Measurements from ENCODE around the gene NFIL3.

The NFIL3 gene

DNA sequence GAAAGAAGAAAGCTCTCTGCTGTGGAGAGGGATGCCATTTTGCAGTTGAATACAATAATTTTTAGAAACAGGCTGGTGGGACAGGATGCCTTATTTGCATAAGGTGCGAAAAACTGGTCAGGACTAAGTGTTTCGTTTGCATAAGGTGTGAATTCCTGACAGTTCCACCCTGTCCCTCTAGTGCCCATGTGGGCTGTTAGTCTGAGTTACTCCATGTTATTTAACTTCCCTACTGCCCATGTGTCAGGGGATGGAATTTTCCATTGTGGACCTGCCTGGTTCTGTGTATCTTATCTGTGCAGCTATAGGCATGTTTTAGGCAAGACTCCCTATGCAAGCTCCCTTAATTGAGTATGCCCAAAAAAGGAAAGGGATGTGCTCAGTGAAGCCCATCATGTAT, 35.3 kb upstream of the NFIL3 start:
- Histone ChIP-seq H3K27me3 (replicated peaks; ENCODE audit: insufficient read depth, low read length) (no peaks in the 10 kb centered on the region), H3F3A (ENCODE audit: insufficient read depth, low read length) (no peaks in the 10 kb centered on the region), H3K9me3 (replicated peaks; ENCODE audit: insufficient read depth, low read length) (no peaks in the 10 kb centered on the region), H3K9me2 (replicated peaks; ENCODE audit: insufficient read depth, low read length) (no peaks in the 10 kb centered on the region), H3K4me2 (ENCODE audit: low read depth, low read length) (no peak overlapping the region), H4K20me1 (ENCODE audit: insufficient read depth, low read length) (no peaks in the 10 kb centered on the region), H3K9ac (ENCODE audit: low read length) (no peak overlapping the region), H3K79me2 (ENCODE audit: low read length) (no peaks in the 10 kb centered on the region), H3K4me3 (ENCODE audit: low read length) (no peak overlapping the region), H3K27ac (ENCODE audit: low read length) (no peak overlapping the region), H3K4me1 (ENCODE audit: low read length) (no peaks in the 10 kb centered on the region), H3K36me3 (replicated peaks; ENCODE audit: insufficient read depth, low read length) (no peaks in the 10 kb centered on the region), H2AFZ (ENCODE audit: low read length) (no peak overlapping the region)
- no peak for DNase-seq
- no peak for TF ChIP-seq EZH2 (optimal IDR thresholded peaks at IDR 0.05; ENCODE audit: low read depth, low read length)
- no peak for TF ChIP-seq EZH2phosphoT487 (IDR thresholded peaks at IDR 0.05; ENCODE audit: low read length)
- TF ChIP-seq, protein P1, sequence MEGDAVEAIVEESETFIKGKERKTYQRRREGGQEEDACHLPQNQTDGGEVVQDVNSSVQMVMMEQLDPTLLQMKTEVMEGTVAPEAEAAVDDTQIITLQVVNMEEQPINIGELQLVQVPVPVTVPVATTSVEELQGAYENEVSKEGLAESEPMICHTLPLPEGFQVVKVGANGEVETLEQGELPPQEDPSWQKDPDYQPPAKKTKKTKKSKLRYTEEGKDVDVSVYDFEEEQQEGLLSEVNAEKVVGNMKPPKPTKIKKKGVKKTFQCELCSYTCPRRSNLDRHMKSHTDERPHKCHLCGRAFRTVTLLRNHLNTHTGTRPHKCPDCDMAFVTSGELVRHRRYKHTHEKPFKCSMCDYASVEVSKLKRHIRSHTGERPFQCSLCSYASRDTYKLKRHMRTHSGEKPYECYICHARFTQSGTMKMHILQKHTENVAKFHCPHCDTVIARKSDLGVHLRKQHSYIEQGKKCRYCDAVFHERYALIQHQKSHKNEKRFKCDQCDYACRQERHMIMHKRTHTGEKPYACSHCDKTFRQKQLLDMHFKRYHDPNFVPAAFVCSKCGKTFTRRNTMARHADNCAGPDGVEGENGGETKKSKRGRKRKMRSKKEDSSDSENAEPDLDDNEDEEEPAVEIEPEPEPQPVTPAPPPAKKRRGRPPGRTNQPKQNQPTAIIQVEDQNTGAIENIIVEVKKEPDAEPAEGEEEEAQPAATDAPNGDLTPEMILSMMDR (IDR thresholded peaks at IDR 0.05; ENCODE audit: low read length): no peak

DNA sequence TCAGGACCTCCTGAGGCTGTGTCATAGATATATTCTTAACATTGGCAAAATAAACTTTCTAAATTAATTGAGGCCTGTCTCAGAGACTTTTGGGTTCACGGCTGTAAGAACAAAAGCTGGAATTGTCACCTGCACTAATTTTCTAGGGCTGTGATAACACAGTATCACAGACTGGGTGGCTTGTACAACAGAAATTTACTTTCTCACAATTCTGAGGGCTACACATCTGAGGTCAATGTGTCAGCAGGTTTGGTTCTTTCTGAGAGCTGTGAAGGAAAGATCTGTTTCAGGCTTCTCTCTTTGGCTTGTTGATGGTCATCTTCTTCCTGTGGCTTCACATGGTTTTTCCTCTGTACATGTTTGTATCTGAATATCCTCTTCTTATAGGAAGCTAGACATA, 29.2 kb upstream of the NFIL3 start:
- TF ChIP-seq, protein P1 (IDR thresholded peaks at IDR 0.05; ENCODE audit: low read length): no peak
- TF ChIP-seq EZH2 (optimal IDR thresholded peaks at IDR 0.05; ENCODE audit: low read depth, low read length) (no peak), EZH2phosphoT487 (IDR thresholded peaks at IDR 0.05; ENCODE audit: low read length) (no peak)
- no peaks in the 10 kb centered on the region for H3K4me1 ChIP-seq (ENCODE audit: low read length)
- H3K9ac ChIP-seq (ENCODE audit: low read length): no peak overlapping the region
- H4K20me1 ChIP-seq (ENCODE audit: insufficient read depth, low read length): no peaks in the 10 kb centered on the region
- no peak overlapping the region for H3K4me2 ChIP-seq (ENCODE audit: low read depth, low read length)
- no peak overlapping the region for H3K4me3 ChIP-seq (ENCODE audit: low read length)
- no peaks in the 10 kb centered on the region for H3F3A ChIP-seq (ENCODE audit: insufficient read depth, low read length)
- H3K27ac ChIP-seq (ENCODE audit: low read length): no peak overlapping the region
- H3K9me2 ChIP-seq (replicated peaks; ENCODE audit: insufficient read depth, low read length): no peaks in the 10 kb centered on the region
- H3K36me3 ChIP-seq (replicated peaks; ENCODE audit: insufficient read depth, low read length): no peaks in the 10 kb centered on the region
- no peaks in the 10 kb centered on the region for H3K9me3 ChIP-seq (replicated peaks; ENCODE audit: insufficient read depth, low read length)
- no peak overlapping the region for H2AFZ ChIP-seq (ENCODE audit: low read length)
- DNase-seq: no peak
- no peaks in the 10 kb centered on the region for H3K79me2 ChIP-seq (ENCODE audit: low read length)
- H3K27me3 ChIP-seq (replicated peaks; ENCODE audit: insufficient read depth, low read length): no peaks in the 10 kb centered on the region

DNA sequence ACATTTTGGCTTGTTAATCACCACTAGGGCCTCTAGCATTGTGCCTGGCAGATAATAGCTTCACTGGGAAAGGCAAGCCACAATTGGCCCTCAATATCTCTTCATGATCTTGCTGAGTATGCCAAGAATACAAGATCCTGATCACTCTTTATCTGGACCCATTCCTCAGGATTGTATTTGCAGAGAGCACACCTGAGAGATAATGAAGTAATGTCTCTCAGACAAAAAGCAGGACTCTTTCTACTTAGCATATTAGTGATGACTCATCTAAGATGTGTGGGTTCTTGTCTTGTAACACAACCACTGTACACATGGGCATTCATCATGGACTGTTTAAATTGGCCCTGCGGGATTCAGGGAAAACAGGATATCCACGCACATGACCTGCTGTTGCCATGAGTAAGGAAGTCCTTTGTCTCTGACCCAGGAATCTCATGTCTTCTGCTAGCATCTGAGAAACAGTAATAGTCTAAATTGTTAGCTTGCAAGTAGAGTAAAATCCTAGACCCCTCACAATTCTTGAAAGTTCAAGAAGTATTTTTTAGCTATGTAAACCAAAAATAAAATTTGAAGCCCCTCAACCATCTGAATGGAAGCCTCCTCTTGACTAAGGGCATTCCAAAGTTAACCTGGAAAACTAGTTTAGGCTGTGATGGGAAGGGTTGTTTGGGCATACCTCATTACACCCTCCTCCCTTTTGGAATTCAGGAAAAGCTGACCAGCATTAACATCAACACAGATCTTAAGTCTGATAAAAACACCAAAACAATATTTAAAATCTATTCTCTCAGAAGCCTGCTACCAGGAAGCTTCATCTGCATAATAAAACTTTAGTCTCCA, 28.0 kb upstream of the NFIL3 start:
- Histone ChIP-seq H3K27ac (ENCODE audit: low read length) (no peak overlapping the region), H3K4me1 (ENCODE audit: low read length) (no peaks in the 10 kb centered on the region), H3K9me2 (replicated peaks; ENCODE audit: insufficient read depth, low read length) (no peaks in the 10 kb centered on the region), H4K20me1 (ENCODE audit: insufficient read depth, low read length) (no peaks in the 10 kb centered on the region), H3K4me3 (ENCODE audit: low read length) (no peak overlapping the region), H3K27me3 (replicated peaks; ENCODE audit: insufficient read depth, low read length) (no peaks in the 10 kb centered on the region), H3K9ac (ENCODE audit: low read length) (no peak overlapping the region), H3F3A (ENCODE audit: insufficient read depth, low read length) (no peaks in the 10 kb centered on the region), H3K9me3 (replicated peaks; ENCODE audit: insufficient read depth, low read length) (no peaks in the 10 kb centered on the region), H3K4me2 (ENCODE audit: low read depth, low read length) (no peak overlapping the region), H3K36me3 (replicated peaks; ENCODE audit: insufficient read depth, low read length) (no peaks in the 10 kb centered on the region), H3K79me2 (ENCODE audit: low read length) (no peaks in the 10 kb centered on the region), H2AFZ (ENCODE audit: low read length) (no peak overlapping the region)
- DNase-seq: no peak
- TF ChIP-seq EZH2 (optimal IDR thresholded peaks at IDR 0.05; ENCODE audit: low read depth, low read length) (no peak), EZH2phosphoT487 (IDR thresholded peaks at IDR 0.05; ENCODE audit: low read length) (no peak)
- TF ChIP-seq, protein P1 (IDR thresholded peaks at IDR 0.05; ENCODE audit: low read length): no peak

Measured in MM.1S (cell line).